ENCODE measurements around the gene RSPH6A. TPM values are rescaled to one million over a fixed set of nuclear protein-coding genes. Genes with fewer than 3 reads are reported as not detected.

RSPH6A gene
- total and polyA plus RNA-seq, 2 of the 13 experiments (the other 11 are each of a cell fraction or from before 2014, with no cell fraction given) = 0.07 TPM; not detected in 1

- peak; percentile 64 for TF ChIP-seq SALL1 (CRISPR knock-in tag; IDR thresholded peaks at IDR 0.05)
- peak; percentile 70 for TF ChIP-seq TBX2 (CRISPR knock-in tag; IDR thresholded peaks at IDR 0.05; ENCODE audit: borderline replicate concordance)
- TF ChIP-seq PAXIP1 (CRISPR knock-in tag; conservative IDR thresholded peaks at IDR 0.05) = no peak; the same call in 1 of the 2 replicates
- no peak for TF ChIP-seq HIVEP1 (CRISPR knock-in tag; IDR thresholded peaks at IDR 0.05)
- peak; percentile 74 for TF ChIP-seq ZNF639 (CRISPR knock-in tag; conservative IDR thresholded peaks at IDR 0.05)
- no peak for TF ChIP-seq NFE2L2 (IDR thresholded peaks at IDR 0.05; ENCODE audit: low read length)
- TF ChIP-seq ZNF205 (CRISPR knock-in tag; IDR thresholded peaks at IDR 0.05) = peak; percentile 89
- TF ChIP-seq NKX3-1 (CRISPR knock-in tag; IDR thresholded peaks at IDR 0.05) = peak; percentile 50; the same call in 1 of the 2 replicates
- TF ChIP-seq PLSCR1 (CRISPR knock-in tag; IDR thresholded peaks at IDR 0.05; ENCODE audit: borderline replicate concordance) = no peak
- TF ChIP-seq EP300 (IDR thresholded peaks at IDR 0.05; ENCODE audit: low read depth in 2 of 2, low read length in 2 of 2) = no peak
- TF ChIP-seq EP300 (CRISPR knock-in tag; IDR thresholded peaks at IDR 0.05; ENCODE audit: borderline replicate concordance) = no peak
- no peak for TF ChIP-seq ZNF709 (CRISPR knock-in tag; IDR thresholded peaks at IDR 0.05)
- TF ChIP-seq ZNF770 (CRISPR knock-in tag; IDR thresholded peaks at IDR 0.05) = 0 out of 2 replicates have a peak, but pooled peaks have one; percentile 4
- no peak for TF ChIP-seq ZNF703 (CRISPR knock-in tag; IDR thresholded peaks at IDR 0.05; ENCODE audit: borderline replicate concordance)
- no peak for TF ChIP-seq PRDM4 (CRISPR knock-in tag; IDR thresholded peaks at IDR 0.05; ENCODE audit: borderline replicate concordance)
- peak; percentile 74; the same call in 1 of the 2 replicates for TF ChIP-seq ATF1 (CRISPR knock-in tag; IDR thresholded peaks at IDR 0.05)
- no peak for TF ChIP-seq MIER2 (CRISPR knock-in tag; IDR thresholded peaks at IDR 0.05)
- TF ChIP-seq STAG1 (CRISPR knock-in tag; IDR thresholded peaks at IDR 0.05) = no peak
- TF ChIP-seq ZNF652 (CRISPR knock-in tag; IDR thresholded peaks at IDR 0.05; ENCODE audit: borderline replicate concordance, low read depth) = peak; percentile 88; the same call in 1 of the 2 replicates
Measured at GRCh38 chr19:45862564-45863334, 47.6 kb upstream of the RSPH6A start, which contains the start of gene SYMPK (continued).

Measured in HepG2 (cell line).